CD8-positive, alpha-beta memory T cell (primary cell): ENCODE measurements around the gene EML6. TPM values are rescaled to one million over a fixed set of nuclear protein-coding genes. Genes with fewer than 3 reads are reported as not detected.

Experiments used
- CTCF ChIA-PET: fragments of 350-600 bp; sonication (Branson Sonifier 250); formaldehyde crosslinking; loops from one replicate; lab custom pipeline; 2021; ENCODE audit warnings: antibody characterized with exemption; lab: Charles Lee
- POLR2A ChIA-PET: fragments of 350-600 bp; sonication (Branson Sonifier 250); formaldehyde crosslinking; loops from one replicate; lab custom pipeline; 2021; ENCODE audit warnings: antibody characterized with exemption; lab: Charles Lee
- DNase-seq, 5 donors: peaks; one replicate each; pipeline versions ENCODE4 v3.0.0 to v3.0.0-alpha.2; 2020 to 2022; ENCODE audit warnings: mixed read lengths in 1 of 5
- H3K27ac ChIP-seq: one replicate; pipeline ENCODE4 v1.7.0; 2013; ENCODE audit warnings: low read depth, mild to moderate bottlenecking, low read length, moderate library complexity
- H3K27me3 ChIP-seq: 2 replicates; pipeline ENCODE4 v1.7.0; 2013; ENCODE audit warnings: low read length, mild to moderate bottlenecking; ENCODE audit not compliant: insufficient read depth, poor library complexity, severe bottlenecking
- H3K36me3 ChIP-seq: 2 replicates; pipeline ENCODE4 v1.7.0; 2013; ENCODE audit warnings: mild to moderate bottlenecking, low read length, moderate library complexity; ENCODE audit not compliant: insufficient read depth
- H3K4me1 ChIP-seq: 2 replicates; pipeline ENCODE4 v1.7.0; 2013; ENCODE audit warnings: mild to moderate bottlenecking, low read length, moderate library complexity; ENCODE audit not compliant: insufficient read depth
- H3K4me3 ChIP-seq: 2 replicates; pipeline ENCODE4 v1.7.0; 2013; ENCODE audit warnings: mild to moderate bottlenecking, low read length
- H3K9me3 ChIP-seq: 2 replicates; pipeline ENCODE4 v1.7.0; 2013; ENCODE audit warnings: mild to moderate bottlenecking, low read length
- H3K27ac Mint-ChIP-seq, 8 donors: one replicate each; pipeline ENCODE4 v1.8.0; 2020 to 2021; ENCODE audit warnings: mixed read lengths in 8 of 8, mild to moderate bottlenecking in 6 of 8, inconsistent platforms in 3 of 8, moderate library complexity in 3 of 8
- H3K27me3 Mint-ChIP-seq, 2 donors: one replicate each; pipeline ENCODE4 v1.8.0; 2020 to 2021; ENCODE audit warnings: mixed read lengths in 2 of 2, mild to moderate bottlenecking in 1 of 2, moderate library complexity in 1 of 2
- H3K36me3 Mint-ChIP-seq, 3 donors: one replicate each; pipeline ENCODE4 v1.8.0; 2020 to 2021; ENCODE audit warnings: mixed read lengths in 3 of 3, inconsistent platforms in 1 of 3, mild to moderate bottlenecking in 1 of 3
- H3K4me1 Mint-ChIP-seq, 3 donors: one replicate each; pipeline ENCODE4 v1.8.0; 2020 to 2021; ENCODE audit warnings: mixed read lengths in 3 of 3, inconsistent platforms in 1 of 3, mild to moderate bottlenecking in 1 of 3
- H3K4me3 Mint-ChIP-seq, 7 donors: one replicate each; pipeline ENCODE4 v1.8.0; 2020 to 2021; ENCODE audit warnings: mixed read lengths in 7 of 7, mild to moderate bottlenecking in 6 of 7, moderate library complexity in 4 of 7, inconsistent platforms in 2 of 7
- H3K9me3 Mint-ChIP-seq, 5 donors: one replicate each; pipeline ENCODE4 v1.8.0; 2020 to 2022; ENCODE audit warnings: mixed read lengths in 5 of 5, mild to moderate bottlenecking in 3 of 5, moderate library complexity in 2 of 5, inconsistent platforms in 1 of 5
- polyA plus RNA-seq: library from polyadenylated mRNA; unstranded; fragments of 300-500 nt; fragmentation: Illumina TruSeq; gene quantifications from one replicate; pipeline ENCODE4 v1.2.3, GENCODE V29; 2021
- total RNA-seq, 2 experiments: library from RNA; stranded (reverse); gene quantifications; one replicate each; pipeline ENCODE4 v1.2.3, GENCODE V29; 2021

The EML6 gene
- total and polyA plus RNA-seq, 3 experiments from 2014 or later: 0.05 to 2.3 (median 1.3) TPM

- ChIA-PET POLR2A (no interaction called here), CTCF (no interaction called here)
- Histone ChIP-seq H3K27ac (no peak overlapping the region), H3K4me3 (no peak overlapping the region), H3K4me1 (peaks cover 3% of the 10 kb centered on the region), H3K36me3 (no peaks in the 10 kb centered on the region), H3K9me3 (no peaks in the 10 kb centered on the region), H3K27me3 (no peaks in the 10 kb centered on the region)
- Mint-ChIP-seq H3K27ac (peak overlapping the region in 1 of 8 donors; percentile 86), H3K4me3 (no peak overlapping the region), H3K9me3 (no peaks in the 10 kb centered on the region), H3K4me1 (peaks cover 12 to 15% (median 12%) of the 10 kb centered on the region in 3 donors), H3K36me3 (no peaks in the 10 kb centered on the region), H3K27me3 (peaks cover 4 to 10% of the 10 kb centered on the region in 2 donors)
- DNase-seq: no peak
Observed at GRCh38 chr2:54948120-54948519, 224.7 kb downstream of the EML6 start.

- DNase-seq: no peak
- H3K27me3 Mint-ChIP-seq: peaks cover 4 to 10% of the 10 kb centered on the region in 2 donors
- H3K27ac ChIP-seq: no peak overlapping the region
- peaks cover 12 to 18% (median 12%) of the 10 kb centered on the region in 3 donors for H3K4me1 Mint-ChIP-seq
- ChIA-PET CTCF (no interaction called here), POLR2A (no interaction called here)
- H3K4me3 Mint-ChIP-seq: no peak overlapping the region
- H3K4me3 ChIP-seq: no peak overlapping the region
- no peaks in the 10 kb centered on the region for H3K9me3 ChIP-seq
- H3K27me3 ChIP-seq: no peaks in the 10 kb centered on the region
- no peaks in the 10 kb centered on the region for H3K4me1 ChIP-seq
- no peaks in the 10 kb centered on the region for H3K9me3 Mint-ChIP-seq
- no peaks in the 10 kb centered on the region for H3K36me3 Mint-ChIP-seq
- no peaks in the 10 kb centered on the region for H3K36me3 ChIP-seq
- no peak overlapping the region for H3K27ac Mint-ChIP-seq
Observed at GRCh38 chr2:54949431-54949830, 226.0 kb downstream of the EML6 start.

GRCh38 chr2:54950811-54951210, 227.3 kb downstream of the EML6 start:
- H3K9me3 ChIP-seq: no peaks in the 10 kb centered on the region
- Mint-ChIP-seq H3K27ac (no peak overlapping the region), H3K27me3 (peaks cover 4 to 12% of the 10 kb centered on the region in 2 donors), H3K4me3 (no peak overlapping the region), H3K36me3 (no peaks in the 10 kb centered on the region), H3K4me1 (peaks cover 6 to 16% (median 6%) of the 10 kb centered on the region in 3 donors), H3K9me3 (no peaks in the 10 kb centered on the region)
- no peak overlapping the region for H3K27ac ChIP-seq
- no peaks in the 10 kb centered on the region for H3K27me3 ChIP-seq
- CTCF ChIA-PET: no interaction called here
- H3K4me1 ChIP-seq: no peaks in the 10 kb centered on the region
- no peak for DNase-seq
- POLR2A ChIA-PET: interaction anchor here (0.6 kb wide), 1 partner anchor 109 kb away, joined by 3 read pairs; no protein-coding TSS in a partner anchor
- H3K4me3 ChIP-seq: no peak overlapping the region
- no peaks in the 10 kb centered on the region for H3K36me3 ChIP-seq

- Mint-ChIP-seq H3K4me3 (no peak overlapping the region), H3K27me3 (peaks cover 4 to 8% of the 10 kb centered on the region in 2 donors), H3K4me1 (peaks cover 0 to 13% (median 0%) of the 10 kb centered on the region in 3 donors), H3K36me3 (no peaks in the 10 kb centered on the region), H3K27ac (no peak overlapping the region), H3K9me3 (no peaks in the 10 kb centered on the region)
- no peak overlapping the region for H3K27ac ChIP-seq
- POLR2A ChIA-PET: no interaction called here
- CTCF ChIA-PET: no interaction called here
- no peaks in the 10 kb centered on the region for H3K36me3 ChIP-seq
- no peaks in the 10 kb centered on the region for H3K27me3 ChIP-seq
- H3K9me3 ChIP-seq: no peaks in the 10 kb centered on the region
- H3K4me1 ChIP-seq: no peaks in the 10 kb centered on the region
- no peak overlapping the region for H3K4me3 ChIP-seq
- no peak for DNase-seq
Observed at GRCh38 chr2:54952425-54952824, 229.0 kb downstream of the EML6 start.

- Mint-ChIP-seq H3K4me1 (peaks cover 0 to 13% (median 0%) of the 10 kb centered on the region in 3 donors), H3K36me3 (no peaks in the 10 kb centered on the region), H3K9me3 (no peaks in the 10 kb centered on the region), H3K27ac (peak overlapping the region in 1 of 8 donors; percentile 42), H3K27me3 (peaks cover 4 to 8% of the 10 kb centered on the region in 2 donors), H3K4me3 (no peak overlapping the region)
- ChIA-PET CTCF (no interaction called here), POLR2A (no interaction called here)
- no peak for DNase-seq
- H3K27me3 ChIP-seq: no peaks in the 10 kb centered on the region
- H3K4me1 ChIP-seq: no peaks in the 10 kb centered on the region
- no peaks in the 10 kb centered on the region for H3K9me3 ChIP-seq
- H3K4me3 ChIP-seq: no peak overlapping the region
- H3K36me3 ChIP-seq: no peaks in the 10 kb centered on the region
- H3K27ac ChIP-seq: no peak overlapping the region
Observed at GRCh38 chr2:54952978-54953456, 229.6 kb downstream of the EML6 start.

GRCh38 chr2:54954158-54954557, 230.7 kb downstream of the EML6 start:
- ChIA-PET POLR2A (no interaction called here), CTCF (interaction anchor here (1.5 kb wide), 1 partner anchor 17 kb away, joined by 3 read pairs; no protein-coding TSS in a partner anchor)
- H3K4me3 Mint-ChIP-seq: no peak overlapping the region
- peaks cover 0 to 13% (median 0%) of the 10 kb centered on the region in 3 donors for H3K4me1 Mint-ChIP-seq
- H3K27ac Mint-ChIP-seq: peak overlapping the region in 1 of 8 donors; percentile 51
- H3K27ac ChIP-seq: no peak overlapping the region
- no peaks in the 10 kb centered on the region for H3K36me3 Mint-ChIP-seq
- H3K4me1 ChIP-seq: no peaks in the 10 kb centered on the region
- no peaks in the 10 kb centered on the region for H3K9me3 Mint-ChIP-seq
- no peaks in the 10 kb centered on the region for H3K36me3 ChIP-seq
- H3K27me3 Mint-ChIP-seq: peaks cover 4 to 5% of the 10 kb centered on the region in 2 donors
- H3K27me3 ChIP-seq: no peaks in the 10 kb centered on the region
- no peak overlapping the region for H3K4me3 ChIP-seq
- H3K9me3 ChIP-seq: no peaks in the 10 kb centered on the region
- no peak for DNase-seq

GRCh38 chr2:54954705-54955357, 231.4 kb downstream of the EML6 start:
- no peaks in the 10 kb centered on the region for H3K9me3 Mint-ChIP-seq
- H3K4me3 Mint-ChIP-seq: no peak overlapping the region
- H3K27ac Mint-ChIP-seq: peak overlapping the region in 1 of 8 donors; percentile 40
- no peaks in the 10 kb centered on the region for H3K9me3 ChIP-seq
- peak overlapping the region; percentile 62 for H3K27ac ChIP-seq
- no peaks in the 10 kb centered on the region for H3K36me3 ChIP-seq
- H3K36me3 Mint-ChIP-seq: no peaks in the 10 kb centered on the region
- no peak for DNase-seq
- H3K27me3 Mint-ChIP-seq: peaks cover 1 to 2% of the 10 kb centered on the region in 2 donors
- H3K4me1 Mint-ChIP-seq: peaks cover 0 to 13% (median 0%) of the 10 kb centered on the region in 3 donors
- no peak overlapping the region for H3K4me3 ChIP-seq
- POLR2A ChIA-PET: no interaction called here
- no peaks in the 10 kb centered on the region for H3K27me3 ChIP-seq
- H3K4me1 ChIP-seq: no peaks in the 10 kb centered on the region
- CTCF ChIA-PET: interaction anchor here (1.5 kb wide), 1 partner anchor 16 kb away, joined by 3 read pairs; no protein-coding TSS in a partner anchor

GRCh38 chr2:54955358-54956110, 232.1 kb downstream of the EML6 start:
- H3K36me3 Mint-ChIP-seq: peaks cover 0 to 1% (median 0%) of the 10 kb centered on the region in 3 donors
- H3K27ac ChIP-seq: peak overlapping the region; percentile 62
- CTCF ChIA-PET: interaction anchor here (1.5 kb wide), 1 partner anchor 15 kb away, joined by 3 read pairs; no protein-coding TSS in a partner anchor
- H3K27ac Mint-ChIP-seq: no peak overlapping the region
- DNase-seq: no peak
- H3K4me1 Mint-ChIP-seq: peaks cover 0 to 13% (median 0%) of the 10 kb centered on the region in 3 donors
- H3K9me3 Mint-ChIP-seq: no peaks in the 10 kb centered on the region
- H3K27me3 ChIP-seq: no peaks in the 10 kb centered on the region
- no peaks in the 10 kb centered on the region for H3K4me1 ChIP-seq
- no peaks in the 10 kb centered on the region for H3K9me3 ChIP-seq
- H3K4me3 Mint-ChIP-seq: no peak overlapping the region
- no peaks in the 10 kb centered on the region for H3K36me3 ChIP-seq
- peaks cover 0 to 1% of the 10 kb centered on the region in 2 donors for H3K27me3 Mint-ChIP-seq
- H3K4me3 ChIP-seq: no peak overlapping the region
- POLR2A ChIA-PET: no interaction called here
